GM19239 (cell line): ENCODE results near the gene NDUFV3.
"Not testable (repeated sequence)": the region's sequence is repeated elsewhere in the genome, so short reads cannot be mapped to it uniquely, and the experiment has no call there.

Experiments used
- DNase-seq: peaks from one replicate; pipeline ENCODE4 v3.0.0; 2011; ENCODE audit warnings: low spot score; ENCODE audit not compliant: insufficient read length
- FAIRE-seq: peaks from 2 replicates; lab custom pipeline; 2011; peaks lifted over from hg19 to GRCh38; lab: Jason Lieb, UNC

The NDUFV3 gene

GRCh38 chr21:42878993-42879787 is 13.9 kb upstream of the NDUFV3 start, which contains the start of gene WDR4:
Gene WDR4, minus strand, starts transcription at chr21:42879539. Its CDS starts 44 bp downstream, at chr21:42879495.
- peak; percentile 95 for DNase-seq
- peak; percentile 95 for FAIRE-seq

- FAIRE-seq = no peak
These were observed 12.8 kb upstream of the NDUFV3 start for GRCh38 chr21:42880352-42880751.

DNA sequence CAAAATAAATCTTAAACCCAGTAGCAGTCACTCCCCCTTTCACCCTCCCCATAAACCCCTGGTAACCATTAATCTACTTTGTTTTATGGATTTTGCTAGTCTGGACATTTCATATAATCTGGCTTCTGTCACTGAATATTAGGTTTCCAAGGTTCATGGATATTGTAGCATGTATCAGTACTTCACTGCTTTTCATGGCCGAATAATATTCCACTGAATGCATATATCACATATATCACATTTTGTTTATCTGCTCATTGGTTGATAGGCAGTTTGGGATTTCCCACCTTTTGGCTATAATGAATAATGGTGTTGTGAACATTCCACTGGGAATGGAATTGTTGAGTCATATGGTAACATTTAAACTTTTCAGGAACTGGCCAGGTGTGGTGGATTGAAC is 9.2 kb upstream of the NDUFV3 start:
- FAIRE-seq (no peak), DNase-seq (no peak)

More at GRCh38 chr21:42880352-42880751, 12.8 kb upstream of the NDUFV3 start:
- DNase-seq = no peak

GRCh38 chr21:42887326-42887725 is 5.8 kb upstream of the NDUFV3 start:
- DNase-seq (no peak), FAIRE-seq (no peak)

GRCh38 chr21:42892582-42892930 is 553 bp upstream of the NDUFV3 start:
- FAIRE-seq (peak; percentile 40), DNase-seq (no peak)

GRCh38 chr21:42900446-42900845 is 7.3 kb downstream of the NDUFV3 start:
- no peak for FAIRE-seq

GRCh38 chr21:42903817-42904216 is 10.7 kb downstream of the NDUFV3 start:
- DNase-seq = no peak
- FAIRE-seq = no peak

More at GRCh38 chr21:42900446-42900845, 7.3 kb downstream of the NDUFV3 start:
- no peak for DNase-seq

DNA sequence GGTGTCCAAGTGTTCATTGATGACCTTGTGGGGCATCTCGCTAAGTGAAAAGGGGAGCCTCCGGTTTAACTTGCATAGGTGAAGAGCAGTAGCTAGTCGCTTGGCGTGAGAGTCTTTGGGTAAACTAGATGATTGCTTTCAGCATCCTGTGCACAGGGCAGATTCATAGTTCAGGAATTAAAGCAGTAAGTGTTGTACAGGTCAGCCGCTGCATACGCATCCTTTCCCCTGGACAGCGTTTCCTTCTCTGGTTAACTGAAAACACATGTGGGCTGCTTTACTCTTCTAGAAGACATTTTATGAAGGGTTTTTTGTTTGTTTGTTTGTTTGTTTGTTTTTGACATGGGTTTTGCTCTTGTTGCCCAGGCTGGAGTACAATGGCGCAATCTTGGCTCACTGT is 12.1 kb downstream of the NDUFV3 start:
- DNase-seq (no peak), FAIRE-seq (no peak)

GRCh38 chr21:42906233-42906632 is 13.1 kb downstream of the NDUFV3 start:
- DNase-seq (no peak), FAIRE-seq (no peak)

GRCh38 chr21:42908484-42908883 is 15.4 kb downstream of the NDUFV3 start:
- FAIRE-seq, DNase-seq: not testable (repeated sequence)

GRCh38 chr21:42911920-42912319 is 18.8 kb downstream of the NDUFV3 start:
- not testable (repeated sequence) for DNase-seq, FAIRE-seq

DNA sequence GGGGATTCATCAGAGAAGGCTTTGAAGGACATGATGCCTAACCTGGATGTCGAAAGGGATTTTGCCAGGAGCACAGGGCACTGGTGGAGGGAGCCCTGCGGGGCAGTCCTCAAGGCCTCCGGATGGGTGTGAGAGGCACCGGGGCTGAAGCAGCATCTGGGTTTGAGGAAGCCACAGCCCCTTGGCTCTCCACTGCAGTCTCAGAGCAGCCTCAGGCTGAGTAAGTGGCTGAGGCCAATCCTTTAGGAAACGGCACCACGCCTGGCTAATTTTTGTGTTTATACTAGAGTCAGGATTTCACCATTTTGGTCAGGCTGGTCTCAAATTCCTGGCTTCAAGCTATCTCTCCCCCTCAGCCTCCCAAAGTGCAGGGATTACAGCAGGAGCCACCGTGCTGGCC is 20.4 kb downstream of the NDUFV3 start:
- no peak for FAIRE-seq
- DNase-seq = no peak

DNA sequence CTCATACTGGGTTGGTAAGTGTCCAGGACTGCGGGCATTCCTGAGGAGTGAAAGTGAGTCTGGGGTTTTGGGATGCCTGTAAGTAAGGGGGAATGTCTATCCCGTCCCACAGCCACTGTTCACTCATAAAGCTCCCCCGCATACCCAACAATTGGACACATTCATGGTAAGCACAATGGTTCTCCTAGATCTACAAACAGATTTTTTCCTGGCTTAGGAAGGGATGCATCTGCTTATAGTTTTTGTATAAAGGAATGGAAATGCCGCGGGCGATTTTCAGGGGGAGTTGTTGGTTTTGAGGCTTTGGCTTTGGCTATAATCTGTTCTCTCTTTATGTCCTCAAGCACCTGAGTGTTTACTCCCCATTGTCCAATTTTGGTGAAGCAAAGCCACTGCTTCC is 25.2 kb downstream of the NDUFV3 start:
- no peak for DNase-seq
- FAIRE-seq = no peak

DNA sequence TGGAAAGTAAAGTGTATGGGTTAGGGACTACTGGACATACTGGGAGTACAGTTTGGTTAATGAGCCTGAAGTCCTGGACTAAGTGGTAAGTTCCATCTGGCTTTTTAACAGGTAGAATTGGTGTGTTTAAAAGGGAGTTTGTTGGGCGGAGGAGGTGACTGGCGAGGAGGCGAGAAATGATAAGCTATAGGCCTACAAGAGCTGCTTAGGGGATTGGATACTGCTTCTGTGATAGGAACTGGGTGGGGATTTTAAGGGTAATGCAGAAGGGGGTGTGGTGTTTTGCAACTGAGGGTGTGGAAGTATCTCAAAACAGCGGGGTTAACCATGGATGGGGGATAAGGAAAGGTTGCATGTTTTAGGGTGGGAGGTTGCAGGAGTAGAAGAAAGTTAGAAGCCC is 28.8 kb downstream of the NDUFV3 start:
- no peak for FAIRE-seq
- no peak for DNase-seq

GRCh38 chr21:42922918-42923317 is 29.8 kb downstream of the NDUFV3 start:
- DNase-seq = no peak
- no peak for FAIRE-seq

DNA sequence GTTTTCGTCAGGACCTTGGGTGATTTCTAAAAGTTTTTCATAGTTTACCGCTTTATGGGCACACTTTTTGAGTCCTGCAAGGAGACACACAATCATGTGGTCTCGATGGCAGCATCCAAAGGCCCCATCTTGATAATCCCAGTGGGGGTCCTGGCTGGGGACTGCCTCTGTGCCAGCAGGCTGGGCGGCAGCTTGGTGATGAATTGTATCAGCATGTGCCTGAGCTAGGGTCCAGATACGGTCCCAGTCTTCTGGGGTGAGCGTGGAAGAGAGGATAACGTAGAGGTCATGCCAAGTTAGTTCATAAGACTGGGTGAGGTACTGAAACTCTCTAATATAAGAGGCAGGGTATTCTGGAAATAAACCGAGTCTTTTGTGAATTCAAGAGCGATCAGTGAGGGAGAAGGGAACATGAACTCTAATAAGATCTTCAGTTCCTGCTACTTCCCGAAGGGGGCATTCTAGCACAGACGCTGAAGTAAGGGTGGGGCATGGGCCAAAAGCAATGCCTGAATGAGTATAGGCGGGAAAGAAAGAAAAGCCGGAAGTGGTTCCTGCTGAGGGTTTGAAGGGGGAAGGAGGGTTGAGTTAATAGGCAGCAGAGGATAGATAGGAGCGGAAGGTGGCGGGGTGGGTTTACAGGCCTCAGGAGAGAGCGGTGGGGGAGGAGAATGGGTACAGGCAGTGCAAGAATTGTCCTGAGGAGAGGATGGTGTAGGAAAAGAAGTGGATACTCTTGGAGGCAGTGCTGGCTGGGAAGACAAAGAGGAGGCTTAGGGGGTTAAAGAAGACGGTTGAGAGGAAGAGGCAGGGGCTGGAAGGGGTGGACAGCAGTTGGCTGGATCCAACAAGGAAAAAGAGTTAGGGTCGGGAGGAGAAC is 30.7 kb downstream of the NDUFV3 start:
- DNase-seq (peak; percentile 83), FAIRE-seq (peak; percentile 86)

DNA sequence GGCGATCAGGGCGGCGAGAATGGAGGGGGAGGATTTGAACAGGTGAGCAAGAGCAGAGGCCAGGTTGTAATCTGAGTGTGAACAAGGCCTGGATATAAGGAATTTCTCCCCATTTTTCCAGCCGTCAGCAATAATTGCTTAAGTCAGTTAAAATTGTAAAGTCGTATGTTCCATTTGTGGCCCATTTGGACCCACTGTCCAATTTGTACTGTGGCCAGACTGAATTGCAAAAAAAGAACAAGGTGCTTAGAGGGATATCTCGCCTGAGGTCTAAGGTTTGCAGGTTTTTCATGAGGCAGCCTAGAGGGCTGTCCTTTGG is 31.3 kb downstream of the NDUFV3 start:
- FAIRE-seq = no peak
- no peak for DNase-seq

DNA sequence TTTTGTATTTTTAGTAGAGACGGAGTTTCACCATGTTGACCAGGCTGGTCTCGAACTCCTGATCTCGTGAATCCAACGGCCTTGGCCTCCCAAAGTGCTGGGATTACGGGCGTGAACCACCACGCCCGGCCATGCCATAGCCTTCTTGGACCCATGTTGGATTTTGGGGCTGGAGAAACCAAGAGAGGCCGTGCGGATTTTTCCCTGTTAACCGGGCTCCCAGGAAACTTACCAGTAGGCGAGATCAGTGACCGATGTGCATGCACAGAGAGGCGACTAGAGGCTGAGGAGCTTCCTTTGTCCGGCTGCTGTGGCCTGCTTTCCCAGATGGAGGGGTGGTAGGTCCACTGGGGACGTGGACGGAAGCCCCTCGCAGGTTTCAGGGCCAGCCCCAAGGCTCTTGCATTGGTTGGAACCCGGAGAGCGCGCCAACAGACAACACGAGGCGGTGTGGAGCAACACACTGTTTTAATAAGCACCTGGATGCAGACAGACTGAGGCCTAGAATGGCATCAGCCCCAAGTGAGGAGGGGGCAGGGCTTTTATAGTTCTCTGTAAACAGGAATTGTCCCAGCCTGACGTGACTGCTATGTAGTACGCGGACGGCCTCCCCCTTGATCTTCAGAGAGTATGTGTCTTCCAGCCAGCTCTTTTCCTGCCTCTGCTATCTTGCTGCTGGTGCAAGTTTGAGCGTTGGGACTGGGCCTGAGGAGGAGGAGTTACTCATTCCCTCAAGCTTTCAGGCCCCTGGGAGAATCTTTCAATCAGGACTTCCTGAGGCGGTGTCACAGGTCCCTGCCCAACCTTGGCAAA is 32.2 kb downstream of the NDUFV3 start, which contains the start of gene ERVH48-1:
TSS of gene ERVH48-1 (minus strand) at position 517 of the 813 bp plus-strand sequence. CDS start 6,624 bp downstream, outside the sequence.
- DNase-seq = no peak
- FAIRE-seq = no peak

- FAIRE-seq = not testable (repeated sequence)
These were observed 34.5 kb downstream of the NDUFV3 start for GRCh38 chr21:42927474-42928200.

GRCh38 chr21:42929969-42930368 is 36.9 kb downstream of the NDUFV3 start:
- DNase-seq = no peak
- FAIRE-seq = no peak

More at GRCh38 chr21:42927474-42928200, 34.5 kb downstream of the NDUFV3 start:
- DNase-seq = not testable (repeated sequence)
